Measurements from ENCODE around the gene PLOD3. TPM values are rescaled to one million over a fixed set of nuclear protein-coding genes. Genes with fewer than 3 reads are reported as not detected.

The PLOD3 gene
- total RNA-seq, 1 experiment from 2014 or later = 83.7 TPM

DNA sequence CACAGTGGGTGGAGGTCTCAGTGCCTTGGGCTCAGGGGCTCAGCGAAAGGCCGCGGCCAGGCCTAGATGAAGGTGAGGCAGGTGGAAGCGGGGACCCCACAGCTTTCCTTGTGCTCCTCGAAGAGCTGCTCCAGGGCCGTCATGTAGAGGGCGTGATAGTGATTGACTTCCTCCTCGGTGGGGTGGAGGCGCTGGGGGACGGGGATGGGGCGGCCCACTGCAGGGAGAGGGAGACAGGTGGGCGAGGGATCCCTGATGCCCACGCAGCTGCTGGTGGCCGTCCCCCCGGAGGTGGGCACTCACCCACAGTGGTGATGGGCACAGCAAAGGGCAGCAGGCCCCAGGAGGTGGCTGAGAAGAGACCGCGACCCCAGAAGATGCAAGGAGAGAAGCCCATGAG is 21.5 kb downstream of the PLOD3 start:
- RAD21 ChIA-PET (ENCODE audit: low non-redundant PET in 1 of 2, low total read pairs in 2 of 2, uncharacterized antibody in 2 of 2, unreplicated experiment in 2 of 2) = no interaction called here

DNA sequence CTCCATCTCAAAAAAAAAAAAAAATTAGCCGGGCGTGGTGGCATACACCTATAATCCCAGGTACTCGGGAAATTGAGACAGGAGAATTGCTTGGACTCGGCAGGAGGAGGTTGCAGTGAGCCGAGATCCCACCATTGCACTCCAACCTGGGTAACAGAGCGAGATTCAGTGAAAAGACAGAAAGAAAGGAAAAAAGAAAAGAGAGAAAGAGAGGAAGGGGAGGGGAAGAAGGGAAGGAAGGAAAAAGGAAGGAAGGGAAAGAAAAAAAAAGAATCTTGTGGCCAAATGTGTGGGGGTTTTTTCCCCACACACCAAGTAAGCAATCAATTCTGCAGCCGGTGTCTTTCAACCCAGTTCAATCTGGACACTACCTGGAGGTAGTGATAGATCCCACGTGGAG is 28.3 kb downstream of the PLOD3 start:
- Histone ChIP-seq H3K9me2 (ENCODE audit: insufficient read depth) (no peaks in the 10 kb centered on the region), H4K20me1 (ENCODE audit: insufficient read depth) (no peaks in the 10 kb centered on the region), H3K9me3 (ENCODE audit: control insufficient read depth in 1 of 2, insufficient read depth in 1 of 2, low read depth in 1 of 2, low read length in 2 of 2) (no peaks in the 10 kb centered on the region), H3K4me3 (replicated peaks in 1 of 2; ENCODE audit: low read depth in 1 of 2, low read length in 2 of 2) (no peak overlapping the region), H3K27ac (ENCODE audit: low read depth, low read length) (no peak overlapping the region), H3K79me2 (ENCODE audit: insufficient read depth, low read length) (no peaks in the 10 kb centered on the region), H3K36me3 (ENCODE audit: control insufficient read depth in 1 of 2, insufficient read depth in 2 of 2, low read length in 2 of 2) (no peaks in the 10 kb centered on the region), H3K9ac (ENCODE audit: low read length) (no peak overlapping the region), H3K4me2 (ENCODE audit: low read length) (no peak overlapping the region), H3K27me3 (ENCODE audit: insufficient read depth, low read length) (no peaks in the 10 kb centered on the region), H3K4me1 (ENCODE audit: control insufficient read depth in 1 of 2, insufficient read depth in 2 of 2, low read length in 2 of 2) (peaks cover 2 to 19% of the 10 kb centered on the region in 2 experiments; a peak in 3 of 4 replicates), H2AFZ (ENCODE audit: low read depth, low read length, poor library complexity, severe bottlenecking) (no peak overlapping the region)
- ATAC-seq = no peak
- ChIA-PET CTCF (no interaction called here), RAD21 (ENCODE audit: low non-redundant PET in 1 of 2, low total read pairs in 2 of 2, uncharacterized antibody in 2 of 2, unreplicated experiment in 2 of 2) (no interaction called here), POLR2A (no interaction called here)
- intact Hi-C loops (cut with micrococcal nuclease) = no loop called here
- no TSS peak for BruUV-seq (replicated peaks)
- no peak for DNase-seq (ENCODE audit: low read depth, low spot score)
- TF ChIP-seq, protein P1, sequence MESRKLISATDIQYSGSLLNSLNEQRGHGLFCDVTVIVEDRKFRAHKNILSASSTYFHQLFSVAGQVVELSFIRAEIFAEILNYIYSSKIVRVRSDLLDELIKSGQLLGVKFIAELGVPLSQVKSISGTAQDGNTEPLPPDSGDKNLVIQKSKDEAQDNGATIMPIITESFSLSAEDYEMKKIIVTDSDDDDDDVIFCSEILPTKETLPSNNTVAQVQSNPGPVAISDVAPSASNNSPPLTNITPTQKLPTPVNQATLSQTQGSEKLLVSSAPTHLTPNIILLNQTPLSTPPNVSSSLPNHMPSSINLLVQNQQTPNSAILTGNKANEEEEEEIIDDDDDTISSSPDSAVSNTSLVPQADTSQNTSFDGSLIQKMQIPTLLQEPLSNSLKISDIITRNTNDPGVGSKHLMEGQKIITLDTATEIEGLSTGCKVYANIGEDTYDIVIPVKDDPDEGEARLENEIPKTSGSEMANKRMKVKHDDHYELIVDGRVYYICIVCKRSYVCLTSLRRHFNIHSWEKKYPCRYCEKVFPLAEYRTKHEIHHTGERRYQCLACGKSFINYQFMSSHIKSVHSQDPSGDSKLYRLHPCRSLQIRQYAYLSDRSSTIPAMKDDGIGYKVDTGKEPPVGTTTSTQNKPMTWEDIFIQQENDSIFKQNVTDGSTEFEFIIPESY (IDR thresholded peaks at IDR 0.05; ENCODE audit: extremely low read depth, insufficient replicate concordance, low read length) = no peak
- TF ChIP-seq, protein P2, sequence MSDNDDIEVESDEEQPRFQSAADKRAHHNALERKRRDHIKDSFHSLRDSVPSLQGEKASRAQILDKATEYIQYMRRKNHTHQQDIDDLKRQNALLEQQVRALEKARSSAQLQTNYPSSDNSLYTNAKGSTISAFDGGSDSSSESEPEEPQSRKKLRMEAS (IDR thresholded peaks at IDR 0.05) = no peak
- no peak for TF ChIP-seq JUND (IDR thresholded peaks at IDR 0.05)
- no peak for TF ChIP-seq EGR1 (IDR thresholded peaks at IDR 0.05; ENCODE audit: low read depth)
- no peak for TF ChIP-seq ZNF274 (IDR thresholded peaks at IDR 0.05; ENCODE audit: low read depth, low read length)
- TF ChIP-seq EZH2phosphoT487 (IDR thresholded peaks at IDR 0.05; ENCODE audit: borderline replicate concordance) = no peak
- no peak for TF ChIP-seq SRF (IDR thresholded peaks at IDR 0.05; ENCODE audit: low read depth)
- TF ChIP-seq, protein P3, sequence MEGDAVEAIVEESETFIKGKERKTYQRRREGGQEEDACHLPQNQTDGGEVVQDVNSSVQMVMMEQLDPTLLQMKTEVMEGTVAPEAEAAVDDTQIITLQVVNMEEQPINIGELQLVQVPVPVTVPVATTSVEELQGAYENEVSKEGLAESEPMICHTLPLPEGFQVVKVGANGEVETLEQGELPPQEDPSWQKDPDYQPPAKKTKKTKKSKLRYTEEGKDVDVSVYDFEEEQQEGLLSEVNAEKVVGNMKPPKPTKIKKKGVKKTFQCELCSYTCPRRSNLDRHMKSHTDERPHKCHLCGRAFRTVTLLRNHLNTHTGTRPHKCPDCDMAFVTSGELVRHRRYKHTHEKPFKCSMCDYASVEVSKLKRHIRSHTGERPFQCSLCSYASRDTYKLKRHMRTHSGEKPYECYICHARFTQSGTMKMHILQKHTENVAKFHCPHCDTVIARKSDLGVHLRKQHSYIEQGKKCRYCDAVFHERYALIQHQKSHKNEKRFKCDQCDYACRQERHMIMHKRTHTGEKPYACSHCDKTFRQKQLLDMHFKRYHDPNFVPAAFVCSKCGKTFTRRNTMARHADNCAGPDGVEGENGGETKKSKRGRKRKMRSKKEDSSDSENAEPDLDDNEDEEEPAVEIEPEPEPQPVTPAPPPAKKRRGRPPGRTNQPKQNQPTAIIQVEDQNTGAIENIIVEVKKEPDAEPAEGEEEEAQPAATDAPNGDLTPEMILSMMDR (IDR thresholded peaks at IDR 0.05 in 2 of 3, conservative IDR thresholded peaks at IDR 0.05 in 1 of 3; ENCODE audit: borderline replicate concordance in 1 of 3, insufficient read depth in 1 of 3, low read depth in 2 of 3, low read length in 2 of 3) = no peak
- no peak for TF ChIP-seq POLR2A (IDR thresholded peaks at IDR 0.05; ENCODE audit: borderline replicate concordance, extremely low read depth, insufficient read depth, insufficient read length)
- no peak for TF ChIP-seq SIN3A (IDR thresholded peaks at IDR 0.05; ENCODE audit: low read depth)

More for the DNA sequence above, 21.5 kb downstream of the PLOD3 start:
- no peak for TF ChIP-seq SIN3A (IDR thresholded peaks at IDR 0.05; ENCODE audit: low read depth)
- no peak for TF ChIP-seq SP1 (IDR thresholded peaks at IDR 0.05; ENCODE audit: low read depth)
- no peak for TF ChIP-seq CBX3 (IDR thresholded peaks at IDR 0.05; ENCODE audit: low read depth)
- no peak for TF ChIP-seq EZH2 (IDR thresholded peaks at IDR 0.05)
- TF ChIP-seq ELF1 (IDR thresholded peaks at IDR 0.05; ENCODE audit: borderline replicate concordance, low read depth) = no peak
- no peak for TF ChIP-seq SRF (IDR thresholded peaks at IDR 0.05; ENCODE audit: low read depth)
- no peak for TF ChIP-seq FOSL1 (IDR thresholded peaks at IDR 0.05; ENCODE audit: low read depth)
- TF ChIP-seq TCF7L2 (IDR thresholded peaks at IDR 0.05; ENCODE audit: borderline replicate concordance, extremely low read depth, insufficient read depth, insufficient read length) = no peak
- no peak for TF ChIP-seq YY1 (IDR thresholded peaks at IDR 0.05; ENCODE audit: extremely low read depth, insufficient replicate concordance, low read depth, low read length)
- no peak for TF ChIP-seq ZFX (IDR thresholded peaks at IDR 0.05)
- TF ChIP-seq RAD21 (IDR thresholded peaks at IDR 0.05; ENCODE audit: low read depth) = no peak
- TF ChIP-seq, protein P2 (IDR thresholded peaks at IDR 0.05) = no peak
- TF ChIP-seq, protein P4, sequence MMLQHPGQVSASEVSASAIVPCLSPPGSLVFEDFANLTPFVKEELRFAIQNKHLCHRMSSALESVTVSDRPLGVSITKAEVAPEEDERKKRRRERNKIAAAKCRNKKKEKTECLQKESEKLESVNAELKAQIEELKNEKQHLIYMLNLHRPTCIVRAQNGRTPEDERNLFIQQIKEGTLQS (IDR thresholded peaks at IDR 0.05) = no peak
- TF ChIP-seq POLR2AphosphoS5 (IDR thresholded peaks at IDR 0.05; ENCODE audit: low read depth, low read length) = no peak
- Histone ChIP-seq H3K4me1 (ENCODE audit: control insufficient read depth in 1 of 2, insufficient read depth in 2 of 2, low read length in 2 of 2) (peaks cover 2 to 11% of the 10 kb centered on the region in 2 experiments; a peak in 3 of 4 replicates), H3K27ac (ENCODE audit: low read depth, low read length) (no peak overlapping the region), H2AFZ (ENCODE audit: low read depth, low read length, poor library complexity, severe bottlenecking) (no peak overlapping the region), H3K9me3 (ENCODE audit: control insufficient read depth in 1 of 2, insufficient read depth in 1 of 2, low read depth in 1 of 2, low read length in 2 of 2) (no peaks in the 10 kb centered on the region), H3K79me2 (ENCODE audit: insufficient read depth, low read length) (no peaks in the 10 kb centered on the region), H3K9ac (ENCODE audit: low read length) (no peak overlapping the region), H3K4me3 (replicated peaks in 1 of 2; ENCODE audit: low read depth in 1 of 2, low read length in 2 of 2) (no peak overlapping the region), H3K36me3 (ENCODE audit: control insufficient read depth in 1 of 2, insufficient read depth in 2 of 2, low read length in 2 of 2) (no peaks in the 10 kb centered on the region), H3K27me3 (ENCODE audit: insufficient read depth, low read length) (no peaks in the 10 kb centered on the region), H3K4me2 (ENCODE audit: low read length) (no peak overlapping the region), H3K9me2 (ENCODE audit: insufficient read depth) (no peaks in the 10 kb centered on the region), H4K20me1 (ENCODE audit: insufficient read depth) (no peaks in the 10 kb centered on the region)
- DNase-seq (ENCODE audit: low read depth, low spot score) (no peak), ATAC-seq (no peak)
- intact Hi-C loops (cut with micrococcal nuclease) = loop anchor here (10.0 kb wide), 1 partner anchor 231 kb away; the partner anchor contains the start of gene MUC12
- ChIA-PET POLR2A (no interaction called here), CTCF (interaction anchor here (2.5 kb wide), 1 partner anchor 52 kb away, joined by 9 read pairs; no protein-coding TSS in a partner anchor)
- BruUV-seq (replicated peaks) = no TSS peak

Measured in HCT116 (cell line).